OCI-LY7 (cell line): ENCODE data around the gene ZSCAN5C.

Experiments
- CTCF ChIP-seq: fragments of 200-600 bp; sonication (generic); conservative IDR thresholded peaks from 2 replicates; pipeline ENCODE4 v1.5.1; 2014; ENCODE audit warnings: mild to moderate bottlenecking, antibody characterized with exemption, low read length, moderate library complexity, mixed read lengths
- EZH2phosphoT487 ChIP-seq: fragments of 200-600 bp; sonication (generic); IDR thresholded peaks from 2 replicates; pipeline ENCODE4 v1.6.1; 2018; ENCODE audit warnings: low read depth, borderline replicate concordance, mild to moderate bottlenecking, mixed run types, antibody characterized with exemption, low read length, moderate library complexity, mixed read lengths

- no peak; the same call in 1 of the 2 replicates for TF ChIP-seq CTCF
- TF ChIP-seq EZH2phosphoT487: no peak
Measured at GRCh38 chr19:56189785-56190184, 12.3 kb upstream of the ZSCAN5C start.
